BE2C (cell line): Measurements from ENCODE around the gene SCAMP3.

Source experiments
- DNase-seq: peaks from one replicate; pipeline ENCODE4 v3.0.0-alpha.2; 2020
- H3K27me3 ChIP-seq: fragments of 250-450 bp; sonication (Bioruptor Pico); 2 replicates; pipeline ENCODE4 v1.5.1; 2020; ENCODE audit warnings: mild to moderate bottlenecking
- H3K36me3 ChIP-seq: fragments of 250-450 bp; sonication (Bioruptor Pico); 2 replicates; pipeline ENCODE4 v1.5.1; 2020; ENCODE audit warnings: mild to moderate bottlenecking
- H3K4me1 ChIP-seq: fragments of 250-450 bp; sonication (Bioruptor Pico); 2 replicates; pipeline ENCODE4 v1.5.1; 2020
- H3K4me3 ChIP-seq: 2 replicates; pipeline ENCODE4 v1.5.1; 2011; ENCODE audit warnings: low read depth, low read length
- H3K9me3 ChIP-seq: fragments of 250-450 bp; sonication (Bioruptor Pico); 2 replicates; pipeline ENCODE4 v1.5.1; 2020
- TF ChIP-seq, protein P1 (sequence below): IDR thresholded peaks from 2 replicates; pipeline ENCODE4 v1.5.1; 2012; ENCODE audit warnings: mild to moderate bottlenecking, low read depth, low read length

Gene SCAMP3

DNA sequence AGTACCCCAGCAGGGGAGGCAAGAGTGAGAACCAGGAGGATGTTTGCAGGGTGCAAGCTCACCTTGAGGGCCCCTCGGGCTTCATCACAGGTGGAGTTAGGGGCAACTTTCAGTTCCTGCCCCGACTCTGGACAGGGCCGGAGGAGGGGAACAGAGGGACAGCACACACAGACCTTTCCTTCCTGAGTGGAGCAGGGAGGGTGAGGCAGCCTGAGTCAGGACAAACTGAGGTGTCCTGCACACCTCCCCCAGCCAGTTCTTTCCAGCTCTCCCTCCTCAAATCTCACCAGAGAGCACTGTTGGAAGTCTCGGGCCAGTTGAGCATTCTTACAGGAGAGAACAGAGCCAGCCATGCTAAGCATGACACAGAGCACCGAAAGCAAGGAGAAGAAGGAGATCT lies 8.4 kb downstream of the SCAMP3 start:
- Histone ChIP-seq H3K36me3 (peaks cover 5% of the 10 kb centered on the region; the same call in 1 of the 2 replicates), H3K4me3 (peak overlapping the region; percentile 85), H3K9me3 (no peaks in the 10 kb centered on the region), H3K4me1 (peaks cover 5% of the 10 kb centered on the region; the same call in 1 of the 2 replicates), H3K27me3 (no peaks in the 10 kb centered on the region)
- no peak for DNase-seq
- TF ChIP-seq, protein P1, sequence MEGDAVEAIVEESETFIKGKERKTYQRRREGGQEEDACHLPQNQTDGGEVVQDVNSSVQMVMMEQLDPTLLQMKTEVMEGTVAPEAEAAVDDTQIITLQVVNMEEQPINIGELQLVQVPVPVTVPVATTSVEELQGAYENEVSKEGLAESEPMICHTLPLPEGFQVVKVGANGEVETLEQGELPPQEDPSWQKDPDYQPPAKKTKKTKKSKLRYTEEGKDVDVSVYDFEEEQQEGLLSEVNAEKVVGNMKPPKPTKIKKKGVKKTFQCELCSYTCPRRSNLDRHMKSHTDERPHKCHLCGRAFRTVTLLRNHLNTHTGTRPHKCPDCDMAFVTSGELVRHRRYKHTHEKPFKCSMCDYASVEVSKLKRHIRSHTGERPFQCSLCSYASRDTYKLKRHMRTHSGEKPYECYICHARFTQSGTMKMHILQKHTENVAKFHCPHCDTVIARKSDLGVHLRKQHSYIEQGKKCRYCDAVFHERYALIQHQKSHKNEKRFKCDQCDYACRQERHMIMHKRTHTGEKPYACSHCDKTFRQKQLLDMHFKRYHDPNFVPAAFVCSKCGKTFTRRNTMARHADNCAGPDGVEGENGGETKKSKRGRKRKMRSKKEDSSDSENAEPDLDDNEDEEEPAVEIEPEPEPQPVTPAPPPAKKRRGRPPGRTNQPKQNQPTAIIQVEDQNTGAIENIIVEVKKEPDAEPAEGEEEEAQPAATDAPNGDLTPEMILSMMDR: no peak

DNA sequence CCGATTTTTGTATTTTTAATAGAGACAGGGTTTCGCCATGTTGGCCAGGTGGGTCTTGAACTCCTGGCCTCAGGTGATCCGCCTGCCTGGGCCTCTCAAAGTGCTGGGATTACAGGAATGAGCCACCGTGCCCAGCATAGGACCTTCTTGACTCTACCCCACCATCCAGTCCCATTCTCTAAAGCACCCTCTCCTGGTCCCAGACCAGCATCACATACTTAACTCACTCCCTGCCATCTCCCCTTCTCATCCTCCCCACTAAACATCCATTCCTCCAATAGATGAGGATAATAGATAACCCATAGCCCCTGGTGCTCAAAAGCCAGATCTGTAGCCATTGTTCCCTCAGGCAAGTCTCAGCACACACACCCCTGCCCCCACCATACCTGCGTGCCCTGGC lies 9.0 kb downstream of the SCAMP3 start:
- Histone ChIP-seq H3K27me3 (no peaks in the 10 kb centered on the region), H3K36me3 (no peaks in the 10 kb centered on the region; the same call in none of the 2 replicates), H3K9me3 (no peaks in the 10 kb centered on the region), H3K4me3 (peak overlapping the region; percentile 85), H3K4me1 (peaks cover 9% of the 10 kb centered on the region)
- TF ChIP-seq, protein P1: peak; percentile 26
- no peak for DNase-seq

DNA sequence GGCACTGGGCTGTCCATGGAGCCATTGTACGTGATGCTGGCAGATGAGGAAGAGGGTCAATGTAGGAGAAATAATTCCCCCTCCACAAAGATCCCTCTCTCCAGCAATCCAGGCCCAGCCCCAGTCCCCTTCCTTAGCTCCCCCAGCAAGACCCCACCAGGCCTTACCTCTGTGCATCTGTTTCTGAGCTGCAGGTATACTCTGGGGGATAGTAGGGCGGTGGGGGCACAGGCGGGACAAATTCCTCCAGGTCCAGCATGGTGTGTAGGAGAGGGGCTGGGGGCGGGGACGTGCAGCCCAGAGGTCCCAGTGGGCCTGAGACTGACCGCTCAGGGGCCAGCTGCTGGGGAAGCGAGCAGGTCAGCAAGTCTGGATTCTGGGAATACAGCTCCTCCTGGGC lies 10.6 kb downstream of the SCAMP3 start:
- no peak for DNase-seq
- TF ChIP-seq, protein P1: no peak
- Histone ChIP-seq H3K27me3 (no peaks in the 10 kb centered on the region), H3K9me3 (no peaks in the 10 kb centered on the region), H3K36me3 (no peaks in the 10 kb centered on the region; the same call in none of the 2 replicates), H3K4me1 (peaks cover 14% of the 10 kb centered on the region), H3K4me3 (no peak overlapping the region)

DNA sequence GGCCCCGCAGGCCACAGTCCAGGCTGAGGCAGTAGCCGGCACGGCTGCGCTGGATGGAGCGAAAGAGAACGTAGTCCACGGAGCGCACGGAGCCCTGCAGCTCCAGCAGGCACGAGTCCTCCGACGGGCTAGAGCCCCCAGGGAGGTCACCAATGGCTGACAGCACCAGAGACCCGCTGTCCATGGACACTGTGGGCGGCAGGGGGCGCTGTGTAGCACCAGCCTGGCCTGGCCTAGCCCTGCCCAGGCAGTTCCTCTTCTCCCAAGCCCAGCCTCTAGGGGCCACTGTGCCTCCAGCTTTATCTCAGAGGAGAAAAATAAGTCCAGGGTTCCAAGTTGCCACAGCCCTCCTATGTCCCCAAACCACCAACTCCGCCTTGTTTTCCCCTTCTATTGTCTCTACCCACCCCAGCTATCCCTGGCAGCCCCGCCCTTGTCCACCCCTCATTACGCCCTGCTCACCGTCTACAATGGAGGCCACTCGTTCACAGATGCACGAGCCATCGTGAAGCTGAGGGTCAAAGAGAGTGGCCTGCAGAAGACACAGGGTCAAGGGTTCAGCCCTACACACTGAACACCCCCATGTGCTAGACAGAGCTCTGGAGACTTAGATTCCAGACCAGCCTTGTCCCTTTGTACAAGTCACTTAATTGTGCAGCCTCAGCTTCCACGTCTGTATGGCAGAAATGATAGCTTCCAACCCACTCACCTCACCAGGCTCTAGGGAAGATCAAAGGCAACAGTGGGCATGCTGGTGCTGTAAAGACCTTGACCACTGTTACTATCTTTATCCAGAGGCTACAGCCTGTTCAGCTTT lies 11.3 kb downstream of the SCAMP3 start:
- Histone ChIP-seq H3K36me3 (no peaks in the 10 kb centered on the region; the same call in none of the 2 replicates), H3K4me3 (peak overlapping the region; percentile 60)
- peak; percentile 98 for DNase-seq

DNA sequence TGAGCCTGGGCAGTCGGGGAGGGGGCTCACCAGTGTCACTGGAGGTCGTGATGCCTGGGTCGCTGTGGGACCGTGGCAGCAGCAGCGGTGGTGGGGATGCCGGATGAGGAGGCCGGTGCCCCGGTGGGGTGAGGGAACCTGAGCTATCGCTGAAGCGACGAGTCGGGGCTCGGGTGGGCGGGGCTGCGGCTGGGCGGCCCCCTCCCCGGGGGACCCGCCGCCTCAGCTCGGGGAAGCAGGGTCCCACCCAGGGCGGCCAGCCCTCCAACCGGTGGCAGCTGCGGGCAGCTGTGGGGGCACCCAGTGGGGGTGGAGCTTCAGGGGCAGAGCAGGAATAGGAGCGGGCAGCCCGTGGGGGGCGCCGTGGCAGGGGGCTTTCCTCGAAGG lies 11.9 kb downstream of the SCAMP3 start:
- Histone ChIP-seq H3K27me3 (no peaks in the 10 kb centered on the region), H3K4me3 (peak overlapping the region; percentile 60), H3K36me3 (no peaks in the 10 kb centered on the region; the same call in none of the 2 replicates), H3K4me1 (peaks cover 14% of the 10 kb centered on the region), H3K9me3 (no peaks in the 10 kb centered on the region)
- TF ChIP-seq, protein P1: no peak
- no peak for DNase-seq

More for the DNA sequence above, 11.3 kb downstream of the SCAMP3 start:
- TF ChIP-seq, protein P1: peak; percentile 100
- Histone ChIP-seq H3K4me1 (peaks cover 14% of the 10 kb centered on the region), H3K27me3 (no peaks in the 10 kb centered on the region), H3K9me3 (no peaks in the 10 kb centered on the region)
